Epithelial cell of esophagus (primary cell): ENCODE results near the gene TMEM127.
A peak's percentile ranks its signal among the peaks of the same experiment; 100 is the strongest.
"Not testable (repeated sequence)": the region's sequence is repeated elsewhere in the genome, so short reads cannot be mapped to it uniquely, and the experiment has no call there.

Source experiments
- DNase-seq: peaks from one replicate; pipeline ENCODE4 v3.0.0; 2010; ENCODE audit warnings: low read depth
- H3K4me3 ChIP-seq: 2 replicates; pipeline ENCODE4 v1.5.1; 2011; ENCODE audit warnings: mild to moderate bottlenecking, low read length, control low read depth
- CTCF ChIP-seq: IDR thresholded peaks from 2 replicates; pipeline ENCODE4 v1.5.1; 2011; ENCODE audit warnings: low read depth, mild to moderate bottlenecking, low read length, control low read depth, inconsistent platforms; ENCODE audit not compliant: insufficient read depth; ENCODE audit errors: missing control alignments

TMEM127 gene

GRCh38 chr2:96233436-96233835 lies 32.4 kb downstream of the TMEM127 start:
- no peak overlapping the region for H3K4me3 ChIP-seq
- no peak for TF ChIP-seq CTCF
- no peak for DNase-seq

GRCh38 chr2:96231316-96231715 lies 34.5 kb downstream of the TMEM127 start:
- DNase-seq: peak; percentile 39
- H3K4me3 ChIP-seq: no peak overlapping the region
- no peak for TF ChIP-seq CTCF

DNA sequence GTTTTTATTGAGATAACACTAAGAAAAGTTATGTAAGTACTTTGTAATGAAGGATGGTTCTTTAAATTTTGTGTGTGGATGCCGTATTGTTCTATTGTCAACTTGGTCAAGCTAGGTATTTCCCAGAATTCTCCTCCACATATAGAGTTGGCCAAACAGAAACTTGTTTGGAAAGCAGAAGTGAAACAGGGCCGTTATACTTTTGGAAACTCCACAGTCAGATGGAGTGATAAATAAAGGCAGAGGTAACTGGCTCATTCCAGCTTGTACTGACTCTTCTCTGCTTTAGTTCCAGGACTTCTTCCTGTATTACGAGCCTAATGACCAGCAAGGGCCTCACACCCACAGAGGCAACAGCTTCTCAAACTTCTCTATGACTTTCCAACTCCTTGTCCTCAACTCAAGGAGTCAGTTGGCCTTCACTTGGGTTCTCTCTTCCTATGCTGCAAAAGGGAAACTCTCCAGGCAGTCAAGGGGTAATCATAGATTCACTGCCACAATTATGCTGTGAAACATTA lies 40.7 kb downstream of the TMEM127 start:
- no peak for DNase-seq
- no peak for TF ChIP-seq CTCF
- no peak overlapping the region for H3K4me3 ChIP-seq

DNA sequence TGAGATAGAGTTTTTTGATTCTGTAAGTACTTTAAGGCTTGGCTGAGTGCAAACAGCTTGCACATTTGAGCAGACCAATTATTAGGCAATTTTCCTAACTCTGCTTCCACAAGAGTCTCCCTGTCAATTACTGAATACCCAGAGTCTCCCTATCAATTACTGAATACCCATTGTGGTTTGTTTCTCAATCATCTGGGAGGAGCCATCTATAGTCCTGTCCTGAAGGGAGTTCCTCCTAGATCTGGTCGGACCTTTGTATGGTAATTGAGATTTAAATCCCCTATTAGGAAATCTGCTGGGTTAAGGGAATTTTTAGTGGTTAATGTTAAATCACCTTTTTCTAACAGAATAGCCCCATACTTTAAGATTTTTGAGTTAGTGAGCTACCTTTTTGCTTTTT lies 44.7 kb downstream of the TMEM127 start:
- not testable (repeated sequence) for H3K4me3 ChIP-seq, DNase-seq

DNA sequence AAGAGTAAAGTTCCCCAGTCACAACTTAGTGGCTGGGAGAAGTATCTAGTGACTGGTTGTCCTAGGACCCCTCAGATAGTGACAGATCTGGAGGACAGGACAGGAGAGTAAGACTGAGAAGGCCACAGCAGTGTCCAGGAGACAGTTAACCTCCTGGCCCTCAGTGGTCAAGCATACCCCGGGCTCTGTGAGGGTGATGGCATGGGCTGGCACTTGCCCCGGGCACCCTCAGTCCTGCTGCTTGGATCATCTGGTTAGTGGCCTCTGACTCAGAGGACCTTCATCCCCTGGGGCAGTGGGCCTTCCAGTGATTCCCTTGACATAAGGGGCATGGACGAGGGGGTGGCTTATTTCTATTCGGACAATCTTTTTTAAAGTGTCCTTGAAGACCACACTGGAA lies 45.8 kb downstream of the TMEM127 start:
- H3K4me3 ChIP-seq, DNase-seq: not testable (repeated sequence)

GRCh38 chr2:96218508-96219131 lies 47.2 kb downstream of the TMEM127 start:
- no peak overlapping the region for H3K4me3 ChIP-seq
- no peak for DNase-seq
- no peak for TF ChIP-seq CTCF

DNA sequence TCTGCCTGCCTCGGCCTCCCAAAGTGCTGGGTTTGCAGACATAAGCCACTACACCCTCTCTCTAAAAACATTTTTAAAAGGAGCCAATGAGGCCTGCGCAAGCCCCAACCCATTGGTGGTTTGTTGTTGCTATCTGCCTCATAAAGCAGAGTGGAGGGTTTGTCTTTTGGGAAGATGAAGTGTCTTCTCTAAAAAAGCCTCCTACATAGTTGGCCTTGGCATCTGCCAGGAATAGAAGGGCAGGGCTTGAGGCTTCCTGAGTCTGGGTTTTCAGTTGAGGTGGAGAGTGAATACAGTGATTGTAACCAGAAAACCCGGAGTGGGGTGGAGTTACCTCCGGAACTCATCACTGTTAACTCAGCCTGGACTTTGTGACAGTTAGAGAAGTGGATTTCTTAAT lies 51.2 kb downstream of the TMEM127 start:
- DNase-seq: no peak
- H3K4me3 ChIP-seq: no peak overlapping the region
- TF ChIP-seq CTCF: no peak

GRCh38 chr2:96213379-96213778 lies 52.4 kb downstream of the TMEM127 start:
- DNase-seq: no peak
- TF ChIP-seq CTCF: no peak
- H3K4me3 ChIP-seq: no peak overlapping the region
